NCI-H69 (cell line): ENCODE measurements around the gene GPR32.
"Not testable (repeated sequence)": the region's sequence is repeated elsewhere in the genome, so short reads cannot be mapped to it uniquely, and the experiment has no call there.

Experiments
- DNase-seq: peaks from one replicate; lab custom pipeline; 2025; lab: John Stamatoyannopoulos, UW

The GPR32 gene

DNA sequence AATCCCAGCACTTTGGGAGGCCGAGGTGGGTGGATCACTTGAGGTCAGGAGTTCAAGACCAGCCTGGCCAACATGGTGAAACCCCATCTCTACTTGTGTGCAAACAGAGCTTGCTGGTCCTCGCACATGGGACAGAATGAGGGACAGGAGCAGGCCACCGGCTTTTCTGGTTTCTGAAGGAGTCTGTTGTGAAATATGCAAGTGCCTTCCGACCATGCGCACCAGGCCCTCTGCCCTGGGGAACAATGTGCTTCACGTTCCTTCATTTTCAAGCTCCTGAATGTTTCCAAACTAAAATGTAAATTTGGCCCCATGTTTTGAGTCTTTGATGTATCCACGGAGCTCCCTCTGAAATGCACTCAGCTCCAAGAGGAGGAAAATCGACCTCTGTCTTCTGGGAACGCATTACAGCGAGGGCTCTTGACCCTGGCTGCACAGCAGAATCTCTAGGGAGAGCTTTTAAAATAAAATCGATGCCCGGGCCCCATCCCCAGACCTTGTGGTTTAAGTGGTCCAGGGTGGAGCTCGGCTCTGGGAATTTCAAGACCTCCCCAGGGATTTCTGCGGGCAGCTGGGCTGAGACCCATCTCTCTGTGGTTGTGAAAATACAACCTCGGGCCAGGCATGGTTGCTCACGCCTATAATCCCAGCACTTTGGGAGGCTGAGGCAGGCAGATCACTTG is 10.6 kb downstream of the GPR32 start:
- no peak for DNase-seq

DNA sequence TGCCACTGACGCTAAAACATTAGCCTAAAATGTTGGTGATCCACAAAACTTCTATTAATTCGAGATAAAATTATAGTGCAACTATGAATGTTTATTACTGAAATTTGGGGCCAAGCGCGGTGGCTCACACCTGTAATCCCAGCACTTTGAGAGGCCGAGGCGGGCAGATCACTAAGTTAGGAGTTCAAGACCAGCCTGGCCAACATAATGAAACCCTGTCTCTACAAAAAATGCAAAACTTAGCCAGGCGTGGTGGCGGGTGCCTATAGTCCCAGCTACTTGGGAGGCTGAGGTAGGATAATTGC is 13.5 kb downstream of the GPR32 start:
- not testable (repeated sequence) for DNase-seq

- no peak for DNase-seq
Measured at GRCh38 chr19:50784710-50785109, 14.4 kb downstream of the GPR32 start.

DNA sequence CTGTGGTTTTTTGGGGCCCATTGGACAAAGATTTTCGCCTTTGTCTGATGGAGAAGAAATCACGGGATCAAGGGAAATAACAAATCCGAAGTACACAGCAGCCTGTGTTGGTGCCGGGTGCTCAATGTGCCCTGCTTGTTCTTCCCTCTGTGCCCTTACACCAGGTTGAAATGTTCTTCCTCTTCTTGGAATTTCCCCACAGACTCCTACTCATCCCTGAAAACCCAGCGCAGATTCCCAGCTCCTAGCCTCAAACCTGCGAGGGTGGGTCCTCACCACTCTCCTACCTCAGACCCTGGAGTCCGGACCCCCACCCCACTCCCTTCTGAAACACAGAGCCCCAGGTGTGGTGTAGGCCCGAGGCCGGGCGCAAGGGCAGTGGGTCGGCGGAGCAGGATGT is 15.1 kb downstream of the GPR32 start:
- no peak for DNase-seq

- no peak for DNase-seq
Measured at GRCh38 chr19:50790396-50790795, 20.1 kb downstream of the GPR32 start, which contains the start of gene ACP4. ACP4 (plus strand) TSS chr19:50790415; CDS start chr19:50790415, 0 bp downstream.

GRCh38 chr19:50790922-50791467 is 20.7 kb downstream of the GPR32 start:
- no peak for DNase-seq

DNA sequence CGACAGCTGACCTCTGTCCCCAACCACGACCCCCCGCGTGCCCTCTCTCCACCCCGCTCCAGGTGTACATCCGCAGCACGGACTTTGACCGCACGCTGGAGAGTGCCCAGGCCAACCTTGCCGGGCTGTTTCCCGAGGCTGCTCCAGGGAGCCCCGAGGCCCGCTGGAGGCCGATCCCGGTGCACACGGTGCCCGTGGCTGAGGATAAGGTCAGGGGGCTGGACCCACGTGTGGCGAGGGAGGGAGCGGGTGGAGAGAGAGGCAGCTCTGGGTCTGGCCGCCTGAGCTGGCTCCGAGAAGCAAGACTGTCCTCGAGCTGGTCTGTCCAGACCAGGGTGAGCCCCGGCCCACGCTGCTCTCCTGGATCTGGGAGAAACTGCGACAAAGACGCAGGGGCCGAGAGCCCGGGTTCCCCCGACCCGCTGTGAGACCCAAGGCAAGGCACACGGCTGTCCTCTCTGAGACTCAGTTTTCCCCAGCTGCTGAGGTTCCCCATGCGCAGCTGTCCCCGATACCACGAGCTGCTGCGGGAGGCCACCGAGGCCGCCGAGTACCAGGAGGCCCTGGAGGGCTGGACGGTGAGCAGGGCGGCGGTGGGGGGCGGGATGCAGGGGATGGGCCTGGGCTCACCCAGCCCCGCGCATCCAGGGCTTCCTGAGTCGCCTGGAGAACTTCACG is 21.5 kb downstream of the GPR32 start:
- DNase-seq: no peak

DNA sequence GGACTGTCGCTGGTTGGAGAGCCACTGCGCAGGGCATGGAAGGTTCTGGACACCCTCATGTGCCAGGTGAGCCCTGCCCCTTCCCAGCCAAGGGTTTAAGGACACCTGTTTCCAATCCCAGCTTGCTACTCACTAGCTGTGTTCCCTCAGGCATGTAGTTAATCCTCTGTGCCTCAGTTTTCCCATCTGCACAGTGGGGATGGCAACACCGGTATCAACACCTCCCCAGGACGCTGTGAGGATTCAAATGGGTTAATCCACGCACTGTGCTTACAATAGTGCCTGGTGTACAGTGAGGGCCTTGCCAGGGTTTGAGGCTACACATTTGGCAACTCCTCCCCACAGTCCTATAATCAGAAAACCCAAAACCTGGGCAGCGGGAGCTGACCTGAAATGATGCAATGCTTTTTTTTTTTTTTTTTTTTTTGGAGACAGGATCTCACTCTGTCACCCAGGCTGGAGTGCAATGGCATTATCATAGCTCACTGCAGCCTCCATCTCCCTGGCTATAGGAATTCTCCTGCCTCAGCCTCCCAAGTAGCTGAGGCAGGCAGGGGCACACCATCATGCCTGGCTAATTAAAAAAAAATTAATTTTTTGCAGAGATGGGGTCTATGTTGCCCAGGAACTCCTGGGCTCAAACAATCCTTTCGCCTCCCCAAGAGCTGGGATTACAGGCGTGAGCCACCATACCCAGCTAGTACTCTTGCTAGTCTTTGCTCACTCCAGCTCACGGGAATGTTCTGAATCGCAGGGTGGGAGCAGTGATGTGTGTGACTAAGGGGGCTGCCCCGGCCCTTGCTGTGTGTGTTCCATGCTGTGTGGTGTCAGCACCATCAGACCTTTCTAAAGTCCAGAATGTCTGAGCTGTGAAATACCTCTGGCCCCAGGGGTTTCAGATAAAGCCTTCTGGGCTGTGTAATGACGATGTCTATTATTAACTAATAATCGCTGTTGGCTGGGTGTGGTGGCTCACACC is 22.3 kb downstream of the GPR32 start:
- DNase-seq: no peak

- DNase-seq: no peak
Measured at GRCh38 chr19:50793558-50794065, 23.3 kb downstream of the GPR32 start.

GRCh38 chr19:50794074-50794875 is 24.0 kb downstream of the GPR32 start:
- peak; percentile 89 for DNase-seq

DNA sequence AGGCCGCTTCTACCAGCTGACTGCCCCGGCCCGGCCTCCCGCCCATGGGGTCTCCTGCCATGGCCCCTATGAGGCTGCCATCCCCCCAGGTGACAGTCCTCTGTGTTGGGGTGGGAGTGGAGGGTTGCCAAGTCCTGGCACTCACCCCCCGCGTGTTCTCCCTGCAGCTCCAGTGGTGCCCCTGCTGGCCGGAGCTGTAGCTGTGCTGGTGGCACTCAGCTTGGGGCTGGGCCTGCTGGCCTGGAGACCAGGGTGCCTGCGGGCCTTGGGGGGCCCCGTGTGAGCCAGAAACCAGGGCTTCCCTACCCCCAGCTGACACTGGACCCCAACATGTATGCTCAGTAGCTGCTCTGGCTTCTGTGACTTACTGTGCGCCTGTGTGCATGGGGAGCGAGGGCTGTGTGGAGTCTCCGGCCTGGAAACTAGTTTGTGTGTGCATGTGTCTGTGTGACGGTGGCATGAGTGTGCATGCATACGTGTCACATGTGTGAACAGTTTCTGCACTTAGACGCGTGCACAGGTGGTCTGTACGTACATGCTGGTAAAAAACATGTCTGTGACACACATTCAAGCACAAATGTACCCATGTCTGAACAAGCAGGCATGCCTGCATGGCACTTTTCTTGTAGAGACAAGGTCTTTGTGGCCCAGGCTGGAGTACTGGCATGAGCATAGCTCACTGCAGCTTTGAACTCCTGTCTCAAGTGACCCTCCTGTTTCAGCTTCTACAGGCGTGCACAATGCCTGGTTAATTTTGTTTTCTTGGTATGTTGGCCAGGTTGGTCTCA is 24.8 kb downstream of the GPR32 start:
- peak; percentile 78 for DNase-seq

- peak; percentile 53 for DNase-seq
Measured at GRCh38 chr19:50795664-50796073, 25.4 kb downstream of the GPR32 start.

- peak; percentile 59 for DNase-seq
Measured at GRCh38 chr19:50796128-50796633, 25.9 kb downstream of the GPR32 start.

DNA sequence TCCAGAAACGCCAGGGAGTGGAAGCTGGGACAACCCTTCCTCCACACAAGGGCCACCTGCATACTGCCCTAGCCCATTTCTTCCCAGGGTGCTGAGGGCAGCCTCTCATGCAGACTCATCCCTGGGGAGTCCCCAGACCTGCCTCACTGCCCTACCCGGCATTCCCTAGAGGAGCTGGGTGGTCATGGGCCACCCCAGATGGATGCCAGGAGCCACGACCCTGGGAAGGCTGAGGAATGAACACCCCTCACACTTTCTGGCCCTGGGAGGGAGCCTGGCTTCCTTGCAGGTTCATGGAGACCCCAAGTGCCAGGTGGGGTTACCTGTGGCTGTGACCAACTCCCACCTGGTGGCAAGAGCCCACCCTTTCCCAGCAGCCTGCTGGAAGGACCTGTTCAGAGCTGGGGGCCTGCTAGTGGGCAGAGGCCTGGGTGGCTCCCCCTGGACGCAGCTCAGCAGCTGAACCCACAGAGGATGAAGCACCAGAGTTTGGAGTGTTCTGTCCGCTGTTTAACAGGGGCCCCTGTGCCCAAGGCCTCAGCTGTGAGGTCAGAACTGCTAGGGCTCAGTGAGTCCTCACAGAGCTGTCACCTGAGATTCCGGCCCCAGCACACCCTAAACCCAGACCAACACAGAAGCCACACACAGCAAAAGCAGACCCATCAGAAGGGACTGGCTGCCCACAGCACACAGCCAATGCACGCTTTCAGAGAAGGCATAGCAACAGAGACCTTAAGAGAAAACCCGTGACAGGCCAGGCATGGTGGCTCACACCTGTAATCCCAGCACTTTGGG is 26.6 kb downstream of the GPR32 start:
- DNase-seq: peak; percentile 51

- DNase-seq: no peak
Measured at GRCh38 chr19:50797429-50797780, 27.1 kb downstream of the GPR32 start.

- DNase-seq: no peak
Measured at GRCh38 chr19:50797781-50798658, 27.8 kb downstream of the GPR32 start.

DNA sequence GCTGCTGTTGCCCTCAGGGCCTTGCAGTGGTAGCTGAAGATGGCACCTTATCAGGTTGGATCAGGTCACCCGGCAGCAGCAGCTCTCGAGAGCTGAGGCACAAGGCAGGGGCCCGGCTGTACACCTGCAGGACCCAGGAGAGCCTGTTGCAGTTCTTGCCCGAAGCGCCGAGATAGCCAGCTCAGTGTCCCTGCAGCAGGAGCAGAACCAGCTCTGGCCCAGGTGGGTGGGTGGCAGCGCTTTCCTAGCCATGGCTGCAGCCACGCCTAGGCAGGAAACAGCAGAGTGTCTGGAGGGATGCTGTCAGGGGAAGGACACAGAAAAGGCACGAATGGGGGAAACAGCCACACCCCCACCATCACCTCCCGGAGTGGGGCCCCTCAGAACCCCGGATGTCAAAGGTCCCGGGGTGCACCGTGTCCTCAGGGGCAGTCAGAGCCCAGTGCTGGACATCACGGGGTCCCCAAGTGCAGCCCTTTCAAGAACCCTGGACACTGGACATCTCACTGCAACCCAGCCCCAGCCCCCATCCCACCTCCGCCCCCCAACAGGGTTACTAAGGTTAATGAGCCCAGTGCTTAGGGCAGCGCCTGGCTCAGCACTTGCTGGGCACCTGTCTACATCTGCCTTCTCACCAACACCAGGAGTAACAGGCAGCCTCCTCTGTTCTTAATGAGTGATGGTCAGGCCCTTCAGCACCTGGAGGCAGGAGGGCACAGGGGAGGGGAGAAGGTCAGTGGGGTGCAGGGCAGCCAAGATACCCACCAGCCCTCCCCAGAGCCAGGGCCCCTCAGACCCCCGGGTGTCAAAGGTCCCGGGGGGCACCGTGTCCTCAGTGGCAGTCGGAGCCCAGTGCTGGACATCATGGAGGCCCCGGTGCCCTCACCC is 28.6 kb downstream of the GPR32 start:
- no peak for DNase-seq

- no peak for DNase-seq
Measured at GRCh38 chr19:50799547-50799851, 29.2 kb downstream of the GPR32 start.
